Measurements from ENCODE around the gene MARVELD3.

Gene MARVELD3

GRCh38 chr16:71649704-71650103 is 23.7 kb downstream of the MARVELD3 start:
- no peak for TF ChIP-seq CTCF (IDR thresholded peaks at IDR 0.05; ENCODE audit: borderline replicate concordance, control extremely low read depth, extremely low read depth, insufficient read depth, missing control alignments)
- no peak for DNase-seq (ENCODE audit: low spot score)
- in situ Hi-C loops (cut with MboI; ENCODE audit: low sequenced_read_pairs, unreplicated experiment): no loop called here

- TF ChIP-seq CTCF (IDR thresholded peaks at IDR 0.05; ENCODE audit: borderline replicate concordance, control extremely low read depth, extremely low read depth, insufficient read depth, missing control alignments): no peak
- DNase-seq (ENCODE audit: low spot score): peak; percentile 31
- in situ Hi-C loops (cut with MboI; ENCODE audit: low sequenced_read_pairs, unreplicated experiment): no loop called here
Observed at GRCh38 chr16:71658771-71659170, 32.8 kb downstream of the MARVELD3 start.

- TF ChIP-seq CTCF (IDR thresholded peaks at IDR 0.05; ENCODE audit: borderline replicate concordance, control extremely low read depth, extremely low read depth, insufficient read depth, missing control alignments): no peak
- in situ Hi-C loops (cut with MboI; ENCODE audit: low sequenced_read_pairs, unreplicated experiment): no loop called here
- no peak for DNase-seq (ENCODE audit: low spot score)
Observed at GRCh38 chr16:71659471-71659870, 33.5 kb downstream of the MARVELD3 start.

- DNase-seq (ENCODE audit: low spot score): no peak
- in situ Hi-C loops (cut with MboI; ENCODE audit: low sequenced_read_pairs, unreplicated experiment): no loop called here
- no peak for TF ChIP-seq CTCF (IDR thresholded peaks at IDR 0.05; ENCODE audit: borderline replicate concordance, control extremely low read depth, extremely low read depth, insufficient read depth, missing control alignments)
Observed at GRCh38 chr16:71666264-71666663, 40.3 kb downstream of the MARVELD3 start.

- DNase-seq (ENCODE audit: low spot score): no peak
- in situ Hi-C loops (cut with MboI; ENCODE audit: low sequenced_read_pairs, unreplicated experiment): no loop called here
- TF ChIP-seq CTCF (IDR thresholded peaks at IDR 0.05; ENCODE audit: borderline replicate concordance, control extremely low read depth, extremely low read depth, insufficient read depth, missing control alignments): no peak
Observed at GRCh38 chr16:71666928-71667707, 41.1 kb downstream of the MARVELD3 start.

- in situ Hi-C loops (cut with MboI; ENCODE audit: low sequenced_read_pairs, unreplicated experiment): no loop called here
- no peak for DNase-seq (ENCODE audit: low spot score)
- no peak for TF ChIP-seq CTCF (IDR thresholded peaks at IDR 0.05; ENCODE audit: borderline replicate concordance, control extremely low read depth, extremely low read depth, insufficient read depth, missing control alignments)
Observed at GRCh38 chr16:71669926-71670536, 44.0 kb downstream of the MARVELD3 start.

Measured in GM13976 (cell line).